Placental epithelial cell (primary cell): Measurements from ENCODE around the gene YWHAE. TPM values are rescaled to one million over a fixed set of nuclear protein-coding genes. Genes with fewer than 3 reads are reported as not detected.

ENCODE experiments used
- small RNA-seq: library from RNA; depleted of rRNA; stranded (forward); fragments of <200 nt; gene quantifications from one replicate; pipeline ENCODE3, GENCODE V24; 2012
- total RNA-seq: library from RNA; depleted of rRNA; stranded (reverse); fragments of >200 nt; gene quantifications from 2 replicates; pipeline ENCODE4 v1.2.3, GENCODE V29; 2012

Gene YWHAE
- total RNA-seq, result 450 and 691 TPM in 2 replicates

GRCh38 chr17:1399679-1400512 is at the start of gene YWHAE:
TSS of gene YWHAE (minus strand) at chr17:1400222. CDS start at chr17:1400110, 112 bp downstream.

Small RNA genes within 50 kb of the gene (small RNA-seq; reads per million reads assigned to genes)
- not detected for gene AC032044.2

Other genes starting within 250 kb of the YWHAE start
- 67.2 and 71.5 TPM in 2 replicates for gene ABR, start 220.2 kb downstream of the YWHAE start, total RNA-seq
- gene BHLHA9, start 129.8 kb downstream of the YWHAE start, total RNA-seq, result not detected in 2 replicates
- not detected in 2 replicates for gene TRARG1, start 120.6 kb downstream of the YWHAE start, total RNA-seq
- gene CRK, start 56.0 kb upstream of the YWHAE start, total RNA-seq, result 82.8 and 129 TPM in 2 replicates
- 152 and 199 TPM in 2 replicates for gene MYO1C, start 92.5 kb upstream of the YWHAE start, total RNA-seq
- gene INPP5K, start 116.4 kb upstream of the YWHAE start, total RNA-seq, result 25.6 and 26.7 TPM in 2 replicates
- 11.8 and 18.5 TPM in 2 replicates for gene PITPNA, start 162.6 kb upstream of the YWHAE start, total RNA-seq
- gene SLC43A2, start 228.6 kb upstream of the YWHAE start, total RNA-seq, result 3.9 and 4.3 TPM in 2 replicates
- 0.43 and 0.79 TPM in 2 replicates for gene SCARF1, start 245.5 kb upstream of the YWHAE start, total RNA-seq
- 7.0 and 7.5 TPM in 2 replicates for gene RILP, start 249.6 kb upstream of the YWHAE start, total RNA-seq